OCI-LY7 (cell line): ENCODE data around the gene SRPK2. TPM values are rescaled to one million over a fixed set of nuclear protein-coding genes. Genes with fewer than 3 reads are reported as not detected.

Experiments
- small RNA-seq: library from RNA; depleted of rRNA; stranded (forward); fragments of <200 nt; gene quantifications from one replicate; pipeline ENCODE3, GENCODE V24; 2014
- total RNA-seq, 2 experiments: library from RNA; depleted of rRNA in 1 of 2; stranded (reverse); fragments of >200 nt in 1 of 2; shearing (Covaris generic) in 1 of 2; gene quantifications; 2 replicates each; pipeline ENCODE4 v1.2.3, GENCODE V29; 2014 to 2022

SRPK2 gene
- total RNA-seq, 2 experiments from 2014 or later: 22.1 to 26.8 TPM

Small RNAs within 50 kb of the gene (small RNA-seq; reads per million reads assigned to genes)
- gene AC005070.2 (not detected), gene RNU6-1322P (not detected)

Other genes with a start within 250 kb of the SRPK2 start
- gene PUS7, start 133.3 kb upstream of the SRPK2 start, total RNA-seq (2014; rRNA removed; shearing (Covaris generic)): 13.3 and 13.7 TPM in 2 replicates
- gene PUS7, start 133.3 kb upstream of the SRPK2 start, total RNA-seq (2022): 19.2 and 19.3 TPM in 2 replicates
- 11.1 and 11.2 TPM in 2 replicates for gene RINT1, start 143.3 kb upstream of the SRPK2 start, total RNA-seq (2014; rRNA removed; shearing (Covaris generic))
- gene RINT1, start 143.3 kb upstream of the SRPK2 start, total RNA-seq (2022): 23.9 and 27.8 TPM in 2 replicates
- gene EFCAB10, start 192.6 kb upstream of the SRPK2 start, total RNA-seq (2014; rRNA removed; shearing (Covaris generic)): not detected in 2 replicates
- not detected in 2 replicates for gene EFCAB10, start 192.6 kb upstream of the SRPK2 start, total RNA-seq (2022)